Stimulated activated CD4-positive, alpha-beta T cell treated with anti-CD3 and anti-CD28 coated beads, Interleukin-1b, Interleukin-23, amount 100 ng/mL, for 48 hours (primary cell): ENCODE results near the gene AJAP1.
"Not testable (repeated sequence)": the region's sequence is repeated elsewhere in the genome, so short reads cannot be mapped to it uniquely, and the experiment has no call there.

Source experiments
- DNase-seq: peaks from one replicate; pipeline ENCODE4 v3.0.0-alpha.2; 2020

Gene AJAP1

DNA sequence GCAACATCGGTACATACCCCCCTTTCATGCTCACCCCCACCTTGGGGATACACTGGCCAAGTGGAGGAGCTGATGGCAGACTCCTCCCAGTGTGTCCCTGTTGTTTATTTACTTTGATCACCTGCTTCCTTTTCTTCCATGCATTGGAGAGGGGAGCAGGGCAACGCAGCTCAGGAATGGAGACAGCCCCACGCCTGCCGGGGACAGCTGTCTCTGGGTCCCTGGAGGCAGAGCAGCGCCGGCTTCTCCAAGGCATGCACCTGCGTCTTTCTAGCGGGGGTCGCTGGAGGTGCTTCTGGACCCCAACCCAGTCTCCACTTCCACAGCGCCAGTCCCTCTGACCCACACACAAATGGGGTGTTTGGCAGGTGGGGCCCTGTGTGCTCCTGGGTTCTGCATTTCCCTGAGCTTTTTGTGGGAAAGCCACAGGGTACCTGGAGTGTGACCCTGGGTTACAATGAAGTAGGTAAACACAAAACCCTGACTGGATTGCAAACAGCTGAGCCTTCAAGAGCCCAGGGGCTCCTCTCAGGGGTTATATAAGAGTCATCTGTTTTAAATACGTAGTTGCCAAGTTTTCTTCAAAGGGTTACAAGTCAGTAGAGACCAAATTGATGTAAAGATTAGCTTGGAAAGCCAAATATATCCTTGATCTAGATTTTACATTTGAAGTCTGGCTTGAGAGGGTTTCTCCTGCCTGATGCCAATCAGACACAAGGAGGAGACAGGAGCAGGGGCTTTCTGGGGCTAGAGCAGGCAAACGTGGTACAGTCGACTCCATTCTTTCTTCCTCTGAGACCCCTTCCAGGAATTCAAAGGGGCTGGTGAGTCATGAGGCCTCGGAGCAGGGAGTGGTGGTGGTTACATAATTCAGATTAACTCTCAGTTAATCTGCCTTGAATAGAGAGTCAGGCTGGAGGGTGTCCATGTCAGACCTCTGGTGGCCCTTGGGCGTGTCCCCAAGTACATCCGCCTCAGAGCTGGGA is 4.5 kb downstream of the AJAP1 start:
- no peak for DNase-seq

DNA sequence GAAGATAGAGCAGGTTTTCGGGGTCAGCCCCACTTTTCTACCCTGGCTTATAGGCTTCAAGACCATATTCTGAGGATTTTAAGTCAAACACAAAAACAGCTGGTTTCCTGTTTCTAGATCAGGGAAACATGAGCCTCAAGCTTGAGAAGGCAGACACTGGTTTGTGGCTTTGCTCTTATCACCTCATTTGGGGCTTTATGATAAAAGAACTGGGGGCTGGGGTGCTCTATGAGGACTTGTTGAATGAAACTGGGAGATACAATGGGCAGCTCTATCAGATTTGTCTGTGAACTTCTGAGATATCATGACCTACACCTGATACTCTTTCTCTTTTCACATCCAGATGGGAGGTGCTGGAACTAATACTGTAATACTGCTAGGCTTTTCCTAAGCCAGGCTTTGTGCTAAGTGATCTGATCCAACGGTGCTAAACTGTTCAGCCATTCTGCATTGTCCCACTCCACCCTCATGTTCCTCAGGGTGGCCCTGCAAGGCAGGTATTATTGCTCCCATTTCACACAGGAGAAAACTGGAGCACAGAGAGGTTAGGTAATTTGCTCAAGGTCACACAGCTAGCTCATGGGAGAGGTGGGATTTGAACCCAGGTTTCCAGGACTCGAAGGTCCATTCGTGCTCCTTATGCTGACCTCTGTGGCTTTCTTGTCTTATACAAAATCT is 6.6 kb downstream of the AJAP1 start:
- DNase-seq, result no peak

DNA sequence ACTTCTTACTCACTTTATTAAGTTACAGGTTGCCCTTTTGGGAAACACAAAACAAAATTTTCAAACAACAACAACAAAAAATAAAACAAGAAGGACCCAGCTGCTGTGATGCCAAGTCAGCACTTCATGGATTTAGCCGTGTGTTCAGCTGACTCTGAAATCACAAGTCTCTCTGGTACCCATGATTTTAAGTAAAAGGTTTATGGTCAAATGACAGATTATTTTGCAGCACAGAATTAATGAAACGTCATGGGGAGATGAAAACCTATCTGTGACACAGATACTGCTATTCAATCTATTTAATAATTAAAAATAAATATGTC is 7.1 kb downstream of the AJAP1 start:
- no peak for DNase-seq

DNA sequence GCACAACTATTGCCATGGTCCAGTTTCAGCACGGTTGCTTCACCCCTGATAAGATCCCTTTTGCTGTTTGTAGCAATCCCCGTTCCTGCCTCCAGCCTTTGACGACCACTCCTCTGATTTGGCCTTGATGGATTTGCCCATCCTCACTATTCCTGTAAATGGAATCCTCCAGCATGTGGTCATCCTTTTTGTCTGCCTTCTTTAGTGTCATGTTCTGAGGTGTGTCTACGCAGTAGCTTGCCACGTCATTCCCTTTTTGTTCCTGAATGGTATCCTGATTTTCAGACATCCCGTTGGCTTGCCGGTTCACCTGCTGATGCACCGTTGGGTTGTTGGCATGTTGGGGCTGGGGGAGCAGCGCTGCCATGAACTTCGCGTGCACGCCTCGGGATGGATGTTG is 7.8 kb downstream of the AJAP1 start:
- DNase-seq, result no peak

DNA sequence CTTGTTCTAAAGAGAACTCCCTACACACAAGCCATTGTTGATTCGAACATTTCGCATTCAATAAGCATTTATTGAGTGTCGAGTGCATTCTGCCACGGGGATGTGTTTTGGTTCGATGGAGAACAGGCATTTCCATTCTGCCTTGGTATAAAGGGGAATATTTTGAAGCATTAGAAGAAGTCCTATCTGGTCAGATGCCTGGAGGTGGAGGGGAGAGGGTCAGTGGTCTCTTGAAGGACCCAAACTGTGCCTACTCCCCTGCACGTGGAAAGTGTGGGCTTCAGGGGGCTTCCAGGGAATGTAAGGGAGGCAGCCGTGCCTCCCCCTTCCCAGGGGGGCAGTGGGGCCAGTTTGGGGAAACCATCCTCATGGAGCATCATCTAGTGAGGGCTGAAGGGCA is 8.3 kb downstream of the AJAP1 start:
- DNase-seq, result no peak

DNA sequence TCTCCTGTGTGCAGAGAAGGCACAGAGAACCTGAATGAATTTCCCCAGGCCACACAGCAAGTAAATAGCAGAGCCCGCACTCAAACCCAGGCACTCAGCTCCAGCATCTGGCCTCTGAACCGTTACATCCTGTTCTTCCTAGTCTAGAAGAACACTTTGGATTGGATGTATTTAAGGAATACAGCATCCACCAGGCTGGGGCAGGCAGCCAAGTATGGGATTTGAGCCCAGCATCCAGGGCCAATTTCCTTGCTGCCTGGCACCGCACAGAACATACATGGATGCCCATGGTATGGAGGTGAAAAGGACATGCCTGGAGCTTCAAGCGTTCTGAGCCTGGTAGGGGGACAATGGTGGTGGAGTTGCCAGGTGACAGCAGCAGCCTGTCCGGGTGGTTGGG is 9.7 kb downstream of the AJAP1 start:
- DNase-seq, result no peak

DNA sequence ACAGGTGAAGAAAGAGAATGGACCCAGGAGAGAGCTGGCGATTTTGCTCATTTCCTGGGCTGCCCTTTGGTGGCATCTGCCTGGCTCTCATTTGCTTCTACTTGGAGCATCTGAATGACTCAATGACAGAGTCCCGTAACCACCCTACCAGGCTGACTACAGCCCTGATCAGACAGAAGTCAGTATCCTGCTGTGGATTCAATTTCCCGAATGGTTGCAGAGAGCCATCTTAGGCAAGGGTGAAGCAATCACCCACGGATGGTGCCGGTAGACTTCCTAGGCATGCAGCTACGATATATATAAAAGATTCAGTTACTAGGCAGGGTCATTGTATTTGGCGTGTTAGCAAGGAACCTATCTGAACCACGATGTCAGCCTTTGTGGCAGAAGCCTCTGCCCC is 10.2 kb downstream of the AJAP1 start:
- DNase-seq, result no peak

DNA sequence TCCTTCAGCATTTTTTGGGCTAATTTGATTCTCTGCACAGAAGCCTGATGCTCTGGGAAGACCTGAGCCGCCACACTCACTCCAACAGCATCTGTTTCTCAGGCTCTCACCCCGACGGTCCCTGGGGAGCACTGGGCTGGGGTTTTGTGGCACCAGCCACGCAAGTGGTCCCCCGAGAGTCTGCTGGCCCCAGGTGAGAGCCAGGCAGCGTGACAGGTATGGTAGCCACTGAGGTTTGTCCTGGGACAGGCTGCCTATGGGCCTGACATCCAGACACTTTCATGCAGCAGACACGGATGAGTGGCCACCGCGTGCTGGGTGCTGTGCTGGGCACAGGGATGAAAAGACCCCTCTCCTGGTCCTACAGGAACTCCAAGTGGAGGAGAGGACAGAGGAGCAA is 11.0 kb downstream of the AJAP1 start:
- no peak for DNase-seq

DNA sequence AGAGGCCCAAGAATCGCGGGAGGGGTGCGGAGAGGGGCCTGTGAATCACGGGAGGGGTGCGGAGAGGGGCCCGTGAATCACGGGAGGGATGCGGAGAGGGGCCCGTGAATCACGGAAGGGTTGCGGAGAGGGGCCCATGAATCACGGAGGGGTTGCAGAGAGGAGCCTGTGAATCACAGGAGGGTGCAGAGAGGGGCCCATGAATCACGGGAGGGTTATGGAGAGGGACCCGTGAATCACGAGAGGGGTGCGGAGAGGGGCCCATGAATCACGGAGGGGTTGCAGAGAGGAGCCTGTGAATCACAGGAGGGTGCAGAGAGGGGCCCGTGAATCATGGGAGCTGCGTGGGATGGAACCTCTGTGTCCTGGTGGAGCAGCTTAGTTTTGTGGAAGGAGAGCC is 12.3 kb downstream of the AJAP1 start:
- DNase-seq, result not testable (repeated sequence)

DNA sequence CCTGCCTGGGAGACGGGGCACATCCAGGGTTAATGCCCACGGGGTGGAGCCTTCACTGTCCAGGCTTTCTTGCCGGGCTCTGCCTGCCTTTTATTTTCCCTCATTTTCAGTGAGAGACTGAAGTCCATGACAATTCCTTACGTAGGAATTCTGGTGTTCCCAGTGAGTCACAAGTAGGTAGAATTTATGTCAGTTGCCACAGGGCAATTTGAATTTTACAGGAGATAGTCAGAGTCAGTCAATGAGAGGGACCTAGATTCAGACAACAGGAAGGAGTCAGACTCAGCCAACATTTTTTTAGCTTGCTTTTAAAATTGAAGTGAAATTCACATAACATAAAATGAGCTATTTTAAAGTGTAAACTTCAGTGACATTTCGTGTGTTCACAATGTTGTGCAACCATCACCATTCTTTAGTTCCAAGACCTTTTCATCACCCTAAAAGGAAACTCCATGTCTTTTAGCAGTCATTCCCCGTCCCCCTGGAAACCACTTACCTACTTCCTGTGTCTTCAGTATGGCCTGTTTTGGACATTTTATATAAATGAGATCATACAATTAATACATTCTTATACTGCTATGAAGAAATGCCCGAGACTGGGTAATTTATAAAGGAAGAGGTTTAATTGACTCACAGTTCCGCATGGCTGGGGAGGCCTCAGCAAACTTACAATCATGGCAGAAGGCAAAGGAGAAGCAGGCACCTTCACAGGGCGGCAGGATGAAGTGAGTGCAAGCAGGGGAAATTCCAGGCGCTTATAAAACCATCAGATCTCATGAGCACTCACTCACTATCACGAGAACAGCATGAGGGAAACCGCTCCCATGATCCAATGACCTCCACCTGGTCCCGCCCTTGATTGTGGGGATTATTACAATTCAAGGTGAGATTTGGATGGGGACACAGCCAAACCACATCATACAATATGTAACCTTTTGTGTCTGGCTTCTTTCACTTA is 14.6 kb downstream of the AJAP1 start:
- DNase-seq, result no peak

DNA sequence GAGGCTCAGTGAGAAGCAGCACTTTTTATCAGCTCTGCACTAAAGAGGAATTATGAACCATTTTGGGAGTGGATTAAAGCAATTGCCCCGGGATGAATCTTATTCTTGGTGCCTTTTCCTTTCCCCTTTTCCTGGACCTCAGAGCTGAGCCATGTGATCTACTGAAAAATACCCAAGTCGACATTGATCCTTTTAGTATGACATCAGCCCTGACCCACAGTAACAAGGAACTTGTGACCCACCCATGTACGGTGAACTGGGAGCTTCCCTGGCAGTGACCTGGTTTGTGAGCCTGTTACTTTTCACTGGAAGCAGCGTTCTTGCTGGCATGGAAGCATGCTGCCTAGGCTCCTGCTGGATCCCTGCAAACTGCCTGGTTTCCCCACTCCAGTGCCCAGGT is 15.9 kb downstream of the AJAP1 start:
- no peak for DNase-seq

DNA sequence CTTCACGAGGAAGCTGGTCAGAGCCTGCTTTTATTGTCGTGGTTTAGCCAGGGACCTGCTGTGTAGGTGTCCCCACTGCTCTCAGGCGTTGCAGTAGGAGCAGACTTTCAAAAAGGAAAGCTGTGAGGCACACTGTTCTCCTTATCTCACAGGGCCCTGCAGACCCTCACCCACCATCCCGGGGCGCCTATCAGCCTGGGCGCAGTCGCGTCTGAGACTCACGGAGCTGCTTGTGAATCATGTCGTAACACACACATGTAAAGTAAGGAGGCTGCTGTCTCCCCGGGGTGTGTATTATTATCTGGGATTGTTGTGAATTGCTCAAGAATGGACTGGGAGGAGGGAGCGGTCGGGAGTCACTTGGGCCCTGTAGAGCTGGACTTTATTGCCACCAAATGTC is 17.4 kb downstream of the AJAP1 start:
- no peak for DNase-seq

DNA sequence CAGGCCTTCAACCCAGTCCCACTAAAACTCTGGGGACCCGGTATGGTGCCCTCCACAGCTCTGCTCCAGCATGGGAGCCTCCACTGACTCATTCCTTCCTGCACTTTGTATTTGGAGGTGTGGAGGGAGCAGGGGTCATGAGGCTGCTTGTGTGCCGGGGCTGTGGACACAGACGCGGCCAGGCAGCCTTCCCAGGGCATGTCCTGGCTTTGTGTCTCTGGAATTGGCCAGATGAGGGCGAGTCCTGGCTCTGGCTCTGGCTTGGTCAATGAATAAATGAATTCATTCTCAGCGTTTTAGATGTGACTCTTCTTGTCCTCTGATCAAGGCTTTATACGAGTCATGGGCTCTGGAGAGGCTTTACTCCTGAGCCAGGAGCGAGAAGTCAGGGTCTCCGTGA is 19.1 kb downstream of the AJAP1 start:
- no peak for DNase-seq

DNA sequence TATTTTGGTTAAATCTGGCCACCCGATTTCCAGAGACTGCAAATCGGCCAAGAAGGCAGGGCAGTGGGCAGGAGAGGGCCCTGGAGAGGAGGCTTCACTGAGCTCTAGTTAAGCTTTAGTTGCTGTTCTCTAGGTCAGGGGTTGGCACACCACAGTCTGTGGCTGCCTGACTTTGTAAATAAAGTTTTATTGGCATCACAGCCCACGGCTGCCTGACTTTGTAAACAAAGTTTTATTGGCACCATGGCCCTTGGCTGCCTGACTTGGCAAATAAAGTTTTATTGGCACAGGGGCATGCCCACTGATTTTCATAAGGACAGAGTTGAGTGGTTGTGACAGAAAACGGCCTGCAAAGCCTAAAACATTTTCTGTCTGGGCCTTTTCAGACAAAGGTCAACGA is 19.7 kb downstream of the AJAP1 start:
- no peak for DNase-seq

DNA sequence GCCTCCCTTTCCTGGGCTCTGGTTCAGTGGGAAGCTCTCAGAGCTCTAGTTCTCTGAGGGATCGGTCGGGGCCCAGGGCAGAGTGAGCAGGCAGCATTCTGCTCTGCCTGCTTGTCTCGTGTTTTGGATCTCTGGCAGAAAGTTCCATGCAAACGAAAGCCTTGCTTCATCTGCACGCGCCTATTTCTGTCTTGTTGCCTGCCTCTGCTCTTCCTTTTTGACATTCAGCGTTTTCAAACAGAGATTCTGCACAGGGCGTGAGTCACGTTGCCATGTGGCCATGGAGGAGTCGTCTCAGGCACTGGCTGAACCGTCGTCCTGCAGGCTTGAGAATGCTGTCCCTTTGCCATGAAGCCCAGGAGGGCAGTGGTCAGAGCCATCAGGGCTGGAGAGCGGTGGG is 20.3 kb downstream of the AJAP1 start:
- DNase-seq, result no peak

DNA sequence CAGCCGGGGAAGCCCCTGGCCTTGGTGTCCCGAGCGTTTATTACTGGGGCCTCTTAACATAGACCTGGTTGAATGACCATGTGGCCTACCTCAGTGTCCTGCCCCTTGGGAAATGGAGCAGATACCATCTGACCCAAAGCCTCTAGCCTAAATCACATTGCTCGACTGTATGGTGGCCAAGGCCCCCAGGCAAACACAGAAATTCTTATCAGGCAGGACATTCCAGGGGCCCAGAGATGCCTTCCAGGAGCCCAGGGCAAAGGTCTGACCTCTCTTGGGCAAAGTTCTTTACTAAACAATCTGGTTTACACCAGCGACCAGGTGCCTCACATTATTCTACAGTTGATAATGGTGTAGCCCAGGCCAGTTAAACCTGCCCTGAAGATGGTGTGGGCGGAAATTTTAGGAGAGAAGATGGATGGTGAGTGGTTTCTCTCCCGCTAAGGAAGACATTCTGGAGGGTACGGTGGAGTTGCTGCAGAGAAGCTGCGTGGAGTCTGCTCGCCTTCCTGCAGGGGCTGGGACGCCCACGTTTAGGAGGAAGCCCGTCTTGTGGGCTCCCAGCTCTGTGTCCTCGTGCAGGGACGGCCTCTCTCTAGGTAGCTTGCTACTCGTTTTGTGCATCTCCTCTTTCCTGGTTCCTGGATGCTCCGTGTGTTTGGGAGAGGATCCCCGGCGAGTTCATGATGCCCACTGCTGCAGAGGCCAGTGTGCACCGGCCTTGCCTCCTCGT is 21.2 kb downstream of the AJAP1 start:
- DNase-seq, result no peak

DNA sequence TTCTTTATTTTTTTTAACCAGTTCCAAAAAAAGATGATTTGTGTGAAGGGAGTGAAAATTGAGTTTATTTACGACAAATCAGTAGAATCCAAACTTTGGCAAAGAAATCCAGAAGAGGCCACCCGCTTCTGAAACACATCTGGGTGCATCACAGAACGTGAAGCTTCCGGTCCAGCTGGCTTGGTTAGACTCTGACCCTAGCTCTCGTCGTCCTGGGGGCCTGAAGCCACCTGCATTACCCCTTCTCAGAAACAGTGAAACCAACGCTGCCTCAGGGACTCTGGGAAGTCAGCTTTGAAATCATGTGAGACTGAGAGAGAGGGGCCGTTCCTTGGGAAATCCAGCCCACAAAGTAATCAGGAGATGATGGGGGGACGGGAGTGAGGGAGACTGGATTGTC is 21.8 kb downstream of the AJAP1 start:
- DNase-seq, result no peak

DNA sequence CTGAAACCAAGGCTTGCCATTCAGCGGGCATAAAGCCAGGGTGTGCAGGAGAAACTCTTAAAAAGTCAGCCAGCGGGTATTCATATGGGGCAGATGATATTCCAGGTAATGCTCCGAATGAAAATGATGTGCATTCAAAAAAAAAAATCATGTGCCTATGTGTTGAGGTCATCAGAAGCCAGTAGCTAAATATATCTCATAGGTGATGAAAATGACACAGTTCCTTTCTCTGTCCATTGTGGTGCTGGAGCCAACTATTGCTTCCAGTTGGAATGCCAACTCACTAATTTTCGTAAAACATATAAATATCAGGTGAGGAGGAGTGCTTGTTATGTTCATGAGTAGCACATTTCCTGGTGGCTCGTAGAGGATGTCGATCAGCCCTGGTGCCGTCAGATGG is 23.2 kb downstream of the AJAP1 start:
- DNase-seq, result no peak

DNA sequence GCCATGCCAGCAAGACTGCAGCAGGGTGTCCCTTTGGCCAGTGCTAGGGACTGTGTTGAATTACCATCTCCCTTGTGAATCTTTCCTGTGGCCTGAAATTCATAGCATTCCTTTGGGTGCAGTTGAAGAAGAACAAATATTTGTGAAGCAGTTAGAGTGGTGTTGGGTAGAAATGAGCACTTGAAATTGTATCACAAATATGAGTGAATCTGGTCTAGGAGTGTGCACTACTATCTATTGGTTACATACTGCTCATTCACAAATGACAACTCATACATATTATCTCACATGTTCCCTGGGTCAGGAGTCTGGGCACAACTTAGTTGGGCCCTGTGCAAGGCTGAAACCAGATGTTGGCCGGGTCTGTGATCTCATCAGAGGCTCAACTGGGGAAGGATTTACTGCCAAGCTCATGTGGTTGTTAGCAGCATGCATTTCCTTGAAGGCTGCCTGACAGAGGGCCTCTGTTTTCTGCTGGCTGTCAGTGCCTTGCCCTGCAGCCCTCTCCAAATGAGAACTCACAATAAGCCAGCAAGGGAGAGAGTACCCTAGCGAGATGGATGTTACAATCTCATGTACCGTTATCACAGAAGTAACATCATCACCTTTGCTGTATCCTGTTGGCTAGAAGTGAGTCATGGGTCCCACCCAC is 23.8 kb downstream of the AJAP1 start:
- DNase-seq, result no peak

DNA sequence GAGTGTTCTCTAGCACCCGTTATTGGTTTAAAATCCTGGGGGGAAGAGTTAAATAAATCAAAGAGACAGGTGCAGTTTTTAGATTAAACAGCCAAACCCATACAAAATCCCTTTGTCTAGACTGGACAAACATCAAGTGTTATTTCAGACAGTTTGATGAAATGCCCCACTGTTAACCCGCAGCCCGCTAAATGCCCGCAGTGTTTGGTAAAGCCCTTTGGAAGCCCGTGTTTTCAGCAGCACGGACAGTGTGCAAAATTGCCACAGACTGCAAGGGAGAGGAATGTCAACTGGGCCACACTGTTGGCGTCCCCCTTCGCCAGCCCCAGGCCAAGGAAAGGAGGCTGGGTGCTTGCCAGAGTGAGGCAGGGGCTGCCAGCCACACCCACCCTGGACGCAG is 26.6 kb downstream of the AJAP1 start:
- no peak for DNase-seq

DNA sequence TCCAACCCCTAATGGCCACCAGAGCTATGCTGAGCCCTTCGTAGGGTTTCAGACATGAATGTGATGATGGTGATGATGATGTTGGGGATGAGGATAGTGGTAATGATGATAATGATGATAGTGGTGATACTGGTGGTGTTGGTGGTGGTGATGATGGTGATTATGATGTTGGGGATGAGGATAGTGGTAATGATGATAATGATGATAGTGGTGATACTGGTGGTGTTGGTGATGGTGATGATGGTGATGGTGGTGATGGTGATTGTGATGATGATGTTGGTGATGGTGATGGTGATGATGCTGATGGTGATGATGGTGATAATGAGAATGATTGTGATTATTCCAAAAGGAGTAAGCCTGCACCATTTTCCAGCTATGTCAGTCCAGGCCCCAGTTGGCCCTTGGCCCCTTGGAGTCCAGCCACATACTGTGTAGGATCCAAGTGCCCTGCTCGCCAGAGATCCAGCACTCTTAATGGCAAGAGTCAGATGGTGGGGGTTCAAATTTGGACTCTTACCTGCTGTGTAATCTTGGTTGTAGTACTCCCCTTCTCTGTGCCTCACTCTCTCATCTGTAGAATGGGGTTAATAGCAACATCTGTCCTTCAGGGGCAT is 28.3 kb downstream of the AJAP1 start:
- no peak for DNase-seq

DNA sequence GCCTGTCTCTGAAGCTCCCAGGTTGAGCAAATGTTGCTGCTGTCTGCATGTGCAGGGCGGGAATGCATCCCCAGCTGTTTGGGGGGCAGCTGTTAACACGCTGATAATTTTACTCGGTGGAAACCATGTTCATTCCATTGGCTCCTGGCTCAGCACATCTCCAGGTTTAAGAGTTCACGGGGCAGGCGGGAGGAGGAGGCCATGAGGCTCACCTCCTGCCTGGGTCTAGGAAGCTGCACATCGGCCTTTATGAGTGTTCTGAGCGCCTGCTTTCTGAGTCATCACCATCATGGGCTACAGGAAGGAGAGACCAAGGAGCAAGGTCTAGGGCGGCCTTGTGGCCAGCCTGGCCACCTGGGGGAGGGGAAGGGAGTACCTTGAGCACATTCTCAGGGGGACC is 29.7 kb downstream of the AJAP1 start:
- DNase-seq, result no peak
